Mucosa of descending colon (tissue), 3 donors: ENCODE results near the gene CELF4. TPM values are rescaled to one million over a fixed set of nuclear protein-coding genes. Genes with fewer than 3 reads are reported as not detected.

ENCODE experiments used
- ATAC-seq: fragments of 200-7000 bp; cut with Tn5 transposase; one replicate; pipeline ENCODE4 v1.9.1; 2020; ENCODE audit warnings: mild to moderate bottlenecking, moderate library complexity
- DNase-seq, 3 donors: peaks; one replicate each; pipeline ENCODE4 v3.0.0-alpha.2; 2020
- H3K36me3 ChIP-seq: fragments of 200-600 bp; one replicate; pipeline ENCODE4 v1.8.0; 2021; ENCODE audit warnings: low read depth, mild to moderate bottlenecking
- H3K4me1 ChIP-seq: fragments of 200-600 bp; one replicate; pipeline ENCODE4 v1.8.0; 2021; ENCODE audit warnings: low read depth, mild to moderate bottlenecking
- H3K4me3 ChIP-seq: fragments of 200-600 bp; one replicate; pipeline ENCODE4 v1.8.0; 2021; ENCODE audit warnings: mild to moderate bottlenecking
- H3K9me3 ChIP-seq: fragments of 200-600 bp; one replicate; pipeline ENCODE4 v1.8.0; 2021; ENCODE audit warnings: mild to moderate bottlenecking
- CTCF ChIP-seq: fragments of 200-600 bp; IDR thresholded peaks from one replicate; pipeline ENCODE4 v1.8.0; 2022; ENCODE audit warnings: antibody characterized with exemption, mild to moderate bottlenecking
- intact Hi-C, 2 donors: fragments of 100-400 bp; cut with DNase I in 1 of 2; cut with micrococcal nuclease in 1 of 2; formaldehyde crosslinking; loops; one replicate each; pipeline versions ENCODE4 v1.11.0 to v1.11.1; 2022; cut with DNase I, micrococcal nuclease
- long read RNA-seq, 2 donors: library from polyadenylated mRNA; unstranded; transcript quantifications; one replicate each; pipeline ENCODE4 v2.0.0, GENCODE V29; 2019 to 2021
- total RNA-seq, 3 donors: library from RNA; stranded (reverse); fragmentation: NEBNext Ultra II Directional in 2 of 3; extraction: Animal tissue kit (Norgen Biotek cat#: 25700) in 2 of 3; gene quantifications; one replicate each; pipeline versions ENCODE4 v1.2.1 to v1.2.4, GENCODE V29; 2021 to 2023
- donor health status: DM: no; HTN: no; CAD: no; lungs with moderate emphysema.
- donor health status: DM: no; HTN: no; CAD: no.
- donor health status: DM: no; HTN: yes; CAD: no.

CELF4 gene
- total RNA-seq, result 1 to 10 TPM in 1 of 3 donors, under 1 TPM in 2; 0.32 to 4.4 (median 0.72) TPM
- long read RNA-seq, donor 1, partial matches to known transcripts, result 1 of 6 reads
- long read RNA-seq, donor 1, other reads (novel, unspliced or antisense), result 5 of 6 reads
- long read RNA-seq, donor 2, result 0 reads

GRCh38 chr18:37565101-37565976 lies at the start of gene CELF4:
TSS of gene CELF4 (minus strand) at chr18:37565798.
- ATAC-seq (no peak), DNase-seq (no peak)
- TF ChIP-seq CTCF, result no peak
- Histone ChIP-seq H3K4me3 (no peak within 1 kb of the TSS), H3K36me3 (no peaks in the 10 kb centered on the region), H3K9me3 (no peaks in the 10 kb centered on the region), H3K4me1 (peaks cover 14% of the 10 kb centered on the region)
- intact Hi-C loops, result no loop called here

- intact Hi-C loops, result no loop called here
- H3K9me3 ChIP-seq, result no peaks in the 10 kb centered on the region
- H3K36me3 ChIP-seq, result no peaks in the 10 kb centered on the region
- no peaks in the 10 kb centered on the region for H3K4me1 ChIP-seq
- no peak for TF ChIP-seq CTCF
- no peak for DNase-seq
- H3K4me3 ChIP-seq, result no peak overlapping the region
- no peak for ATAC-seq
These were observed 47.6 kb upstream of the CELF4 start for GRCh38 chr18:37613253-37613565.

GRCh38 chr18:37612524-37613252 lies 47.1 kb upstream of the CELF4 start:
- DNase-seq (no peak), ATAC-seq (no peak)
- Histone ChIP-seq H3K4me1 (no peaks in the 10 kb centered on the region), H3K36me3 (no peaks in the 10 kb centered on the region), H3K9me3 (no peaks in the 10 kb centered on the region), H3K4me3 (no peak overlapping the region)
- no peak for TF ChIP-seq CTCF
- intact Hi-C loops, result no loop called here

- Histone ChIP-seq H3K36me3 (no peaks in the 10 kb centered on the region), H3K9me3 (no peaks in the 10 kb centered on the region), H3K4me3 (no peak overlapping the region), H3K4me1 (no peaks in the 10 kb centered on the region)
- no peak for TF ChIP-seq CTCF
- no peak for DNase-seq
- no peak for ATAC-seq
- intact Hi-C loops, result no loop called here
These were observed 46.1 kb upstream of the CELF4 start for GRCh38 chr18:37611614-37612279.

- H3K9me3 ChIP-seq, result no peaks in the 10 kb centered on the region
- no peak overlapping the region for H3K4me3 ChIP-seq
- intact Hi-C loops, result no loop called here
- TF ChIP-seq CTCF, result no peak
- H3K4me1 ChIP-seq, result no peaks in the 10 kb centered on the region
- ATAC-seq (no peak), DNase-seq (no peak)
- no peaks in the 10 kb centered on the region for H3K36me3 ChIP-seq
These were observed 43.3 kb upstream of the CELF4 start for GRCh38 chr18:37608876-37609275.
